GM23338 (cell line): ENCODE data around the gene GTF3C5. TPM values are rescaled to one million over a fixed set of nuclear protein-coding genes. Genes with fewer than 3 reads are reported as not detected.
"Not testable (repeated sequence)": the region's sequence is repeated elsewhere in the genome, so short reads cannot be mapped to it uniquely, and the experiment has no call there.

Experiments used
- ATAC-seq: fragments of 200-7000 bp; cut with Tn5 transposase; 3 replicates; pipeline ENCODE4 v1.9.1; 2020
- DNase-seq: peaks from one replicate; pipeline ENCODE4 v3.0.0-alpha.2; 2015; ENCODE audit warnings: low spot score
- H2AFZ ChIP-seq: fragments of 200-600 bp; sonication (generic); 2 replicates; pipeline ENCODE4 v1.8.0; 2016; ENCODE audit warnings: antibody characterized with exemption, mild to moderate bottlenecking, moderate library complexity
- H3F3A ChIP-seq: fragments of 200-600 bp; sonication (generic); replicated peaks from 2 replicates; pipeline ENCODE4 v1.8.0; 2017; ENCODE audit warnings: antibody characterized with exemption, mixed run types, low read depth
- H3K27ac ChIP-seq: fragments of 200-600 bp; sonication (generic); 2 replicates; pipeline ENCODE4 v1.6.1; 2016; ENCODE audit warnings: low read depth
- H3K27me3 ChIP-seq: fragments of 200-600 bp; sonication (generic); 2 replicates; pipeline ENCODE4 v1.8.0; 2016; ENCODE audit warnings: mild to moderate bottlenecking, mixed run types, moderate library complexity; ENCODE audit not compliant: insufficient read depth
- H3K36me3 ChIP-seq: fragments of 200-600 bp; sonication (generic); 2 replicates; pipeline ENCODE4 v1.8.0; 2016; ENCODE audit warnings: mild to moderate bottlenecking; ENCODE audit not compliant: insufficient read depth
- H3K4me1 ChIP-seq: fragments of 200-600 bp; sonication (generic); 2 replicates; pipeline ENCODE4 v1.8.0; 2016; ENCODE audit warnings: mild to moderate bottlenecking, moderate library complexity; ENCODE audit not compliant: insufficient read depth
- H3K4me2 ChIP-seq: fragments of 200-600 bp; sonication (generic); 2 replicates; pipeline ENCODE4 v1.7.1; 2017; ENCODE audit warnings: mixed run types
- H3K4me3 ChIP-seq: fragments of 200-600 bp; sonication (generic); 2 replicates; pipeline ENCODE4 v1.6.1; 2016; ENCODE audit warnings: mixed run types
- H3K79me2 ChIP-seq: fragments of 200-600 bp; sonication (generic); replicated peaks from 2 replicates; pipeline ENCODE4 v1.8.0; 2017; ENCODE audit warnings: mild to moderate bottlenecking; ENCODE audit not compliant: insufficient read depth
- H3K9me2 ChIP-seq: fragments of 200-600 bp; sonication (generic); 2 replicates; pipeline ENCODE4 v1.8.0; 2017; ENCODE audit not compliant: insufficient read depth
- H4K20me1 ChIP-seq: fragments of 200-600 bp; sonication (generic); replicated peaks from 2 replicates; pipeline ENCODE4 v1.8.0; 2017; ENCODE audit warnings: mild to moderate bottlenecking; ENCODE audit not compliant: insufficient read depth
- H3K27ac Mint-ChIP-seq: 2 replicates; pipeline ENCODE4 v1.8.0; 2020; ENCODE audit warnings: inconsistent platforms, mild to moderate bottlenecking, moderate library complexity, mixed read lengths
- H3K27me3 Mint-ChIP-seq: 3 replicates; pipeline ENCODE4 v1.8.0; 2022; ENCODE audit warnings: low read depth, mild to moderate bottlenecking, moderate library complexity, mixed read lengths, inconsistent platforms; ENCODE audit not compliant: insufficient read depth, poor library complexity
- H3K36me3 Mint-ChIP-seq: 3 replicates; pipeline ENCODE4 v1.8.0; 2021; ENCODE audit warnings: low read depth, mild to moderate bottlenecking, inconsistent platforms, moderate library complexity, mixed read lengths
- H3K4me1 Mint-ChIP-seq: 3 replicates; pipeline ENCODE4 v1.8.0; 2020; ENCODE audit warnings: mild to moderate bottlenecking, inconsistent platforms, mixed read lengths
- H3K4me3 Mint-ChIP-seq: 3 replicates; pipeline ENCODE4 v1.8.0; 2021; ENCODE audit warnings: moderate library complexity, mild to moderate bottlenecking, inconsistent platforms, mixed read lengths
- H3K9me3 Mint-ChIP-seq: 3 replicates; pipeline ENCODE4 v1.8.0; 2020; ENCODE audit warnings: moderate library complexity, mild to moderate bottlenecking, inconsistent platforms, mixed read lengths
- CREB1 ChIP-seq: fragments of 250-450 bp; sonication (Bioruptor Pico); IDR thresholded peaks from 2 replicates; pipeline ENCODE4 v1.5.0; 2020; ENCODE audit warnings: low read depth, mild to moderate bottlenecking, moderate library complexity
- CTCF ChIP-seq, 2 experiments: fragments of 200-600 bp in 1 of 2; sonication (generic) in 1 of 2; conservative IDR thresholded peaks; 2 replicates each; pipeline versions ENCODE4 v1.5.1 to v1.6.1; 2016 to 2017; ENCODE audit warnings: antibody characterized with exemption in 2 of 2, low read depth in 2 of 2, mild to moderate bottlenecking in 2 of 2, moderate library complexity in 1 of 2
- EZH2 ChIP-seq: fragments of 200-600 bp; sonication (generic); IDR thresholded peaks from one replicate; pipeline ENCODE4 v1.8.0; 2017; ENCODE audit warnings: antibody characterized with exemption, mild to moderate bottlenecking, low read depth; ENCODE audit not compliant: unreplicated experiment
- EZH2phosphoT487 ChIP-seq: fragments of 200-600 bp; sonication (generic); IDR thresholded peaks from one replicate; pipeline ENCODE4 v1.8.1; 2018; ENCODE audit warnings: antibody characterized with exemption; ENCODE audit not compliant: unreplicated experiment
- JUNB ChIP-seq: IDR thresholded peaks from one replicate; pipeline ENCODE4 v1.6.1; 2016; ENCODE audit warnings: antibody characterized with exemption; ENCODE audit not compliant: unreplicated experiment
- REST ChIP-seq: IDR thresholded peaks from one replicate; pipeline ENCODE4 v1.6.1; 2018; ENCODE audit warnings: antibody characterized with exemption; ENCODE audit not compliant: unreplicated experiment
- STAT1 ChIP-seq: IDR thresholded peaks from one replicate; pipeline ENCODE4 v1.6.1; 2016; ENCODE audit warnings: antibody characterized with exemption; ENCODE audit not compliant: unreplicated experiment
- ZNF331 ChIP-seq: fragments of 250-450 bp; sonication (Bioruptor Pico); IDR thresholded peaks from 2 replicates; pipeline ENCODE4 v1.5.0; 2020; ENCODE audit warnings: low read depth, mild to moderate bottlenecking, moderate library complexity
- ZNF462 ChIP-seq: fragments of 250-450 bp; sonication (Bioruptor Pico); IDR thresholded peaks from 2 replicates; pipeline ENCODE4 v1.5.0; 2020; ENCODE audit warnings: mild to moderate bottlenecking, moderate library complexity
- polyA plus RNA-seq: library from polyadenylated mRNA; unstranded; fragments of >200 nt; fragmentation: Nextera tagmentation; extraction: Ambion mirVana; gene quantifications from 2 replicates; pipeline ENCODE4 v1.2.1, GENCODE V29; 2016
- total RNA-seq: library from RNA; depleted of rRNA; stranded (reverse); fragments of >200 nt; shearing (Covaris generic); gene quantifications from 2 replicates; pipeline ENCODE4 v1.2.3, GENCODE V29; 2014

GTF3C5 gene
- total and polyA plus RNA-seq, 2 experiments from 2014 or later = 46.0 to 78.8 TPM

GRCh38 chr9:133072210-133072609 lies 41.4 kb downstream of the GTF3C5 start:
- H3K4me3 ChIP-seq, H3K9me3 Mint-ChIP-seq, H3K4me2 ChIP-seq, H3K4me1 Mint-ChIP-seq, H3K4me3 Mint-ChIP-seq, H4K20me1 ChIP-seq, H3K4me1 ChIP-seq, H3K27ac Mint-ChIP-seq, H3K27ac ChIP-seq, H3F3A ChIP-seq, H3K36me3 Mint-ChIP-seq, H3K36me3 ChIP-seq, H2AFZ ChIP-seq, H3K9me2 ChIP-seq, DNase-seq, H3K79me2 ChIP-seq, H3K27me3 ChIP-seq, ATAC-seq: not testable (repeated sequence)
- peaks cover 13% of the 10 kb centered on the region for H3K27me3 Mint-ChIP-seq

DNA sequence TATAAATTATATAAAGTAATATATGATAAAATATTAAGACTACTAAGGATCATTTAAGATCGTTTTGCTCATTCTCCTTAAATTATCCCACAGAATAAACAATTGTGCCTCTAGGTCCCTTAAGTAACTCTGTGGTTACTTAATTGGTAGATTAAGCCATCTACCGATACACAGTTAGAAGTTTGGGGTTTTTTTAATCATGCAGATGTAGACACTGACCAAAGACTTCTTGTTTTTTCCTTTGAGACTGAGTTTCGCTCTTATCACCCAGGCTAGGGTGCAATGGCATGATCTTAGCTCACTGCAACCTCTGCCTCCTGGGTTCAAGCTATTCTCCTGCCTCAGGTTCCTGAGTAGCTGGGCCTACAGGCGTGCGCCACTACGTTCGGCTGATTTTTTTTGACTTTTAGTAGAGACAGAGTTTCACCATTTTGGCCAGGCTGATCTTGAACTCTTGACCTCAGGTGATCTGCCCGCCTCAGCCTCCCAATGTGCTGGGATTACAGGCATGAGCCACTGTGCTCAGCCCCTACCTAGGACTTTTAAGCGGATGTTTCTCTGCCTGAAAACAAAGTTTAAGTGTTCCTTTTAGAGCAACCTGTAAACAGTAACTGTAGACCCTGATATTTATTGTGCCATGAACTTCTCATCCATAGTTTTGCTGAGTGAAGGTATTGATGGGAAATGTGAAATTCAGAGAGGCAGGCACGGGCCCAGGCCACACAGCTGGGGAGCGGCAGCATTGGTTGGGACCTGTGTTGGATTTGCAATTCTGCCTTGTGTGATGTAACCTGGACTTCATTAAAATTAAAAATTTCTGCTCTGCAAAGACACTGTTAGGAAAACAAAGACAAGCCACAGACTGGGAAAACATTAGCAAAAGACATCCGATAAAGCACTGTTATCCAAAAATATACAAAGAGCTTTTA lies 42.6 kb downstream of the GTF3C5 start:
- Mint-ChIP-seq H3K27me3 (peaks cover 13% of the 10 kb centered on the region), H3K4me3 (no peak overlapping the region), H3K36me3 (peaks cover 9% of the 10 kb centered on the region), H3K27ac (no peak overlapping the region), H3K9me3 (no peaks in the 10 kb centered on the region; the same call in 2 of the 3 replicates), H3K4me1 (peaks cover 5% of the 10 kb centered on the region; the same call in 2 of the 3 replicates)
- Histone ChIP-seq H3F3A (no peaks in the 10 kb centered on the region), H3K27ac (no peak overlapping the region), H3K4me2 (no peak overlapping the region), H3K4me3 (no peak overlapping the region), H3K4me1 (no peaks in the 10 kb centered on the region), H3K9me2 (no peaks in the 10 kb centered on the region), H2AFZ (no peak overlapping the region), H3K36me3 (no peaks in the 10 kb centered on the region), H3K79me2 (no peaks in the 10 kb centered on the region), H4K20me1 (no peaks in the 10 kb centered on the region; the same call in 1 of the 2 replicates), H3K27me3 (no peaks in the 10 kb centered on the region)
- no peak for ATAC-seq
- no peak for DNase-seq
- no peak for TF ChIP-seq JUNB
- TF ChIP-seq STAT1 = no peak
- no peak for TF ChIP-seq CREB1 (CRISPR knock-in tag)
- no peak for TF ChIP-seq CTCF (conservative IDR thresholded peaks at IDR 0.05; ENCODE audit: low read depth in 2 of 2)
- TF ChIP-seq ZNF462 = no peak
- no peak for TF ChIP-seq ZNF331 (CRISPR knock-in tag)
- no peak for TF ChIP-seq EZH2
- TF ChIP-seq EZH2phosphoT487 = no peak
- no peak for TF ChIP-seq REST
